Measurements from ENCODE around the gene SEMA3F. TPM values are rescaled to one million over a fixed set of nuclear protein-coding genes. Genes with fewer than 3 reads are reported as not detected.

SEMA3F gene
- total RNA-seq, 6 donors from 2014 or later = 4.2 to 76.0 (median 27.5) TPM

GRCh38 chr3:50163572-50164455, 8.7 kb downstream of the SEMA3F start:
- Histone ChIP-seq H3K27me3 (no peaks in the 10 kb centered on the region), H3K4me1 (peaks cover 81 to 100% (median 94%) of the 10 kb centered on the region in 4 donors), H3K27ac (peak overlapping the region; percentile 74 to 95 (median 84)), H3K9me3 (no peaks in the 10 kb centered on the region), H3K4me3 (no peak overlapping the region), H3K36me3 (no peaks in the 10 kb centered on the region)
- WGBS, 2 donors = 36 to 54% methylated on average over 5 to 8 of the region's 8 CpGs
- TF ChIP-seq POLR2AphosphoS5 (IDR thresholded peaks at IDR 0.05) (peak in 1 of 2 donors; percentile 36), CTCF (IDR thresholded peaks at IDR 0.05) (no peak), POLR2A (IDR thresholded peaks at IDR 0.05) (no peak)
- DNase-seq = peak in 1 of 2 donors; percentile 59
- no peak for ATAC-seq (ENCODE audit: low FRiP score in 2 of 2)

GRCh38 chr3:50164481-50164880, 9.4 kb downstream of the SEMA3F start:
- TF ChIP-seq CTCF (IDR thresholded peaks at IDR 0.05) (no peak), POLR2A (IDR thresholded peaks at IDR 0.05) (no peak), EP300 (IDR thresholded peaks at IDR 0.05) (no peak), POLR2AphosphoS5 (IDR thresholded peaks at IDR 0.05) (no peak)
- H3K9me3 ChIP-seq = no peaks in the 10 kb centered on the region
- peak overlapping the region; percentile 74 to 95 (median 84) for H3K27ac ChIP-seq
- no peaks in the 10 kb centered on the region for H3K27me3 ChIP-seq
- WGBS, 2 donors = 36 to 75% methylated on average over 1 of the region's 1 CpG
- H3K36me3 ChIP-seq = no peaks in the 10 kb centered on the region
- no peak overlapping the region for H3K4me3 ChIP-seq
- peaks cover 81 to 100% (median 93%) of the 10 kb centered on the region in 4 donors for H3K4me1 ChIP-seq
- ATAC-seq (ENCODE audit: low FRiP score in 2 of 2) = no peak
- DNase-seq = no peak

- 45 to 62% methylated on average over 3 to 6 of the region's 7 CpGs for WGBS, 2 donors
- no peak for ATAC-seq (ENCODE audit: low FRiP score in 2 of 2)
- DNase-seq = peak in 1 of 2 donors; percentile 67
- Histone ChIP-seq H3K36me3 (no peaks in the 10 kb centered on the region), H3K27me3 (no peaks in the 10 kb centered on the region), H3K27ac (peak overlapping the region; percentile 74 to 95 (median 84)), H3K9me3 (no peaks in the 10 kb centered on the region), H3K4me1 (peaks cover 80 to 100% (median 94%) of the 10 kb centered on the region in 4 donors), H3K4me3 (no peak overlapping the region)
- no peak for TF ChIP-seq CTCF (IDR thresholded peaks at IDR 0.05)
- no peak for TF ChIP-seq POLR2A (IDR thresholded peaks at IDR 0.05)
- no peak for TF ChIP-seq EP300 (IDR thresholded peaks at IDR 0.05)
- no peak for TF ChIP-seq POLR2AphosphoS5 (IDR thresholded peaks at IDR 0.05)
Observed at GRCh38 chr3:50164984-50165909, 10.1 kb downstream of the SEMA3F start.

GRCh38 chr3:50165910-50166538, 10.9 kb downstream of the SEMA3F start:
- no peak for DNase-seq
- peak overlapping the region in 1 of 4 donors; percentile 8 for H3K4me3 ChIP-seq
- H3K9me3 ChIP-seq = no peaks in the 10 kb centered on the region
- H3K27ac ChIP-seq = peak overlapping the region; percentile 74 to 95 (median 84)
- 9 to 30% methylated on average over 5 to 15 of the region's 15 CpGs for WGBS, 2 donors
- no peak for ATAC-seq (ENCODE audit: low FRiP score in 2 of 2)
- H3K27me3 ChIP-seq = no peaks in the 10 kb centered on the region
- no peaks in the 10 kb centered on the region for H3K36me3 ChIP-seq
- H3K4me1 ChIP-seq = peaks cover 86 to 99% (median 91%) of the 10 kb centered on the region in 4 donors
- TF ChIP-seq POLR2A (IDR thresholded peaks at IDR 0.05) = no peak
- TF ChIP-seq POLR2AphosphoS5 (IDR thresholded peaks at IDR 0.05) = peak in 1 of 2 donors; percentile 11

Data from upper lobe of left lung (tissue), 6 donors.